HL-60 (cell line): Measurements from ENCODE around the gene VARS1.

Experiments used
- CTCF ChIP-seq: IDR thresholded peaks from one replicate; pipeline ENCODE4 v1.5.1; 2011; ENCODE audit warnings: low read length, control low read depth, inconsistent platforms; ENCODE audit not compliant: insufficient read depth
- POLR2AphosphoS5 ChIP-seq: IDR thresholded peaks from 2 replicates; pipeline ENCODE4 v1.6.1; 2012; ENCODE audit warnings: low read depth
- REST ChIP-seq: IDR thresholded peaks from 2 replicates; pipeline ENCODE4 v1.6.1; 2012; ENCODE audit warnings: low read depth; ENCODE audit not compliant: insufficient replicate concordance

- TF ChIP-seq POLR2AphosphoS5 (no peak), CTCF (no peak), REST (no peak)
These were observed 2.0 kb upstream of the VARS1 start for GRCh38 chr6:31797588-31797987.
